Activated effector memory CD4-positive, alpha-beta T cell treated with Interleukin-2 at 50 U/mL for 16 hours (primary cell): ENCODE results near the gene KIAA0825.

Experiments
- DNase-seq: peaks from one replicate; pipeline ENCODE4 v3.0.0-alpha.2; 2020

The KIAA0825 gene, protein sequence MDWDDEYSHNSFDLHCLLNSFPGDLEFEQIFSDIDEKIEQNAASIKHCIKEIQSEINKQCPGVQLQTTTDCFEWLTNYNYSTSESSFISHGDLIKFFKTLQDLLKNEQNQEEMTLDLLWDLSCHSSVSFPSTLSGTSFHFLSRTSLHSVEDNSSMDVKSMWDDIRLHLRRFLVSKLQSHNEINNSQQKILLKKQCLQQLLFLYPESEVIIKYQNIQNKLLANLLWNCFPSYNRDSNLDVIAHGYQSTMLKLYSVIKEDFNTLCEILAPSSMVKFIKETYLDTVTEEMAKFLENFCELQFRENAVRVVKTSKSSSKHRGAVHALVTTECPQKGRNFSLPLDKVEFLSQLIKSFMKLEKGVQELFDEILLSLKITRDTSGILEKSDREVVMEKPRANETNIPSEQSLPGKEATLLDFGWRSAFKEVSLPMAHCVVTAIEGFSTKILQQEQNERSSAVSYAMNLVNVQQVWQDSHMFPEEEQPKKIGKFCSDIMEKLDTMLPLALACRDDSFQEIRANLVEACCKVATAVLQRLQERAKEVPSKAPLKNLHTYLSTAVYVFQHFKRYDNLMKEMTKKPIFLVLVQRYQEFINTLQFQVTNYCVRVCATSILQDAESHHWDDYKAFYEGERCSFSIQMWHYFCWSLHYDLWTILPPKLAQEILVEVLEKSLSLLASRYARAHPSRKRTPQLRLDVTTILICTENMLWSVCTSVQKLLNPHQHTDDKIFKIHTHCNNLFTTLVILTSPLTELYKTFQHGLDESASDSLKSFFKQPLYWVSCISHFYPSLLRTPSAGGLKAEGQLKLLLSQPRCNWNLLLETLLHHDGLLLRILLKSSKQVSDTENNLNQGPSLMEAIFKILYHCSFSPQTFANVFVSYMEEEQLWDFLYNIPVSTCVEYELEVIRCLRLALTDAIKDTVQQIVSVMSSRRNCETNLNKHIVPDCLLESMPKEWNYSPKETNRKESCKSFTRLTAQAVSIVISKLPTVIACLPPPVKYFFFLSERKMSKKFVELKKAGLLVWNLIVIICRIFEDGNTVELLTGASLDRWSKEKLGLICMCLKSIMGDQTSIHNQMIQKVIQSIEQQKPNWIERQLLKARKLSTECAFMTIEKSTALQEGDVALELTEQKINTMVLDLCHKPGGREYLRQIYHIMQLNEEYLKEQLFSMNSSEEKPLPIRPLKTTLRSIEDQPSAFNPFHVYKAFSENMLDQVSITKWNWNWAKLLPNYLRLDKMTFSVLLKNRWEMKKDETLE (N-terminal part only)

DNA sequence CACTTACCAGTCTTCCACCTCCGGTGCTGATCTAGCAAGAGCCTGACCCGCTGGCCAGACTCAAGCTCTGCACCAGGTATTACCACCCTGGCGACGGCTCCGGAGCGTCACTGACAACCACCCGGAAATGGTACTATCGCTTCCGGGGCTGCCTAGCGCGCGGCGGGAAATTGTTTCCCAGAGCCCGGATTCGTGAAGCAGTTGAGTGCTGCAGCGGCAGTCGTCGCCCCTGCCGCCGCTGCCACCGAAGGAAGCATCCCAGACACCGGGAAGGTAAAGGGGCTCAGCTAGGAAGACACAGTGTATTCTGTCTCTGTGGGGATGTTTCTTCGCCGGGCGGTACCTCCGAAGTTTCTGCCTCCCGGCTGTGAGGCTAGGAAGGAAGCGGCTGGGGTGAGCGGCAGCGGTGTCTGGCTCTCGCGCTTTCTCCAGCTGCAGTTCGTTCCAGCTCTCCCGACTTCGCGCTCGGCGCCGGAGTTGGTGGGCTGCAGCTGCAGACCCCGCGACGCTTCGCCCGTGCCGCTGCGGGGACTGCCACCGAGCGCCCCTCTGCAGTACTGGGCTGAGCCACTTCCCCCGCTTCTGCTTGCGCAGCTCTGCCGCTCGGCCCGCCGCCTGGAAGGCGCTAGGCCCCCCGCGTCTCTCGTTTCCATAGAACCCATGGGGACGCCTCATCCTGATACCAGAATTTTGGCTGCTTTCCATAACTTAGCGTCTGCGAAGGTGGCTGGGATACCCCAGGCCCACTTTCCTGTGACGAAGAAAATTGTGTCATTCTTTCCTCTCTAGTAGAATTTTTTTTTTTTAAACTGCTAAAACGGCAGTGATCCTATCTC, at the start of gene KIAA0825, which contains the start of gene SLF1:
Gene KIAA0825, minus strand, starts transcription at position 112 of the 836 bp plus-strand sequence. CDS start 81,478 bp downstream, outside the sequence.
Gene SLF1, plus strand, starts transcription at position 177 of the 836 bp plus-strand sequence. CDS start 10,142 bp downstream, outside the sequence.
- peak; percentile 80 for DNase-seq

GRCh38 chr5:94667937-94668336, 49.5 kb upstream of the KIAA0825 start:
- DNase-seq = no peak

DNA sequence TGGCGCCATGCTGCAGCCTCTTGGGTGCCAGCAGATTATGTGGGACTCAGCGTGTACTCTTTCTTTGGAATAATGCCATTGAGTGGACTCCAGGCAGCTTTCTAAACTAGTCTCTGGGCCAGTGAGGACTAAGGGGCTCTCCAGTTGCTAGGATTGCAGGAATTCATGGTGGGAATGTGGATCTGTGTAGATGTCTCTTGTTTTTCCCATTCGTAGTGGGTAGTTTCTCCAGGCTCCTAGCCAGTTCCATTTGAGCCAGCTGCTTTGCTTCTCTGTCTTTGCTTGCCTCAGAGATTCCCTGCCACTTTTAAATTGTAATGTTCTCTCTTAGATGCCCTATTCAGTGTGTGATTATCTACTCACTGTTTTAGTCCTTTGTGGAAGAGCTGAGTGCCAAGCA, 42.7 kb upstream of the KIAA0825 start:
- DNase-seq = no peak

- DNase-seq = no peak
Measured at GRCh38 chr5:94660506-94660905, 42.1 kb upstream of the KIAA0825 start.

GRCh38 chr5:94658272-94658671, 39.9 kb upstream of the KIAA0825 start:
- DNase-seq = no peak

DNA sequence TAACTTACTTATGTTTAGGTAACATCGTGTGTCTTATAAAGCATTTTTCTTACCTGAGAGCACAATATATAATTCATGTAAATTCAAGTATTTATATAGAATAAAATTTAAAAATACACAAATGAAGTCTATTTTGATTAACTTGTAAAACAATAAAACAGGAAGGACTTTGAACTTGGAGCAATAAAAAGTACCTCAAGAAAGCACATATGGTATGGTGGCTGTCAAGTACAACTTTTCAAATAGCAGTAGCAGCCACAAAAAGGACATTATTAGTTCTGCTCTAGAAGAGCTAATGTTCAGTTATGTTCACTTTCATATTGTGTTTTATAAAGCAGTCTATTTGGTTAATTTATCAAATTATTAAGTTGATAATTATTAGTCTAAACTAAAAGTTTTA, 31.5 kb upstream of the KIAA0825 start:
- DNase-seq = no peak

DNA sequence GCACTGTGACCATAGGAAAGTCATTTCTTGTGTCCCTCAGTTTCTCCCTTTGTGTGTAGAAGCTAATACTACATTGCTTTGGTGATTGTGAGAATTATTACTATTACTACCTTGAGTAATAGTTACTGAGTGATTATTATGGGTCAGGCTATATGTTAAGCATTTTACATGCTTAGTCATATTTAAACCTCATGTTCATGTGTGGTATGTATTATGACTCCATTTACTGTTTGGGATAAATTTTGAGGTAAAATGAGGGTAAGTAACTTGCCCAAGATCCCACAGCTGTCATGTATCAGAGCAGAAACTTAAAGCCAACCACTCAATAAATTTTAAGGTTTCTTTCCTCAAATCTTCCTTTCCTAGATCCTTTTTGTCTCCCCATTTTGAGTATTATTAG, 28.4 kb upstream of the KIAA0825 start:
- DNase-seq = no peak

DNA sequence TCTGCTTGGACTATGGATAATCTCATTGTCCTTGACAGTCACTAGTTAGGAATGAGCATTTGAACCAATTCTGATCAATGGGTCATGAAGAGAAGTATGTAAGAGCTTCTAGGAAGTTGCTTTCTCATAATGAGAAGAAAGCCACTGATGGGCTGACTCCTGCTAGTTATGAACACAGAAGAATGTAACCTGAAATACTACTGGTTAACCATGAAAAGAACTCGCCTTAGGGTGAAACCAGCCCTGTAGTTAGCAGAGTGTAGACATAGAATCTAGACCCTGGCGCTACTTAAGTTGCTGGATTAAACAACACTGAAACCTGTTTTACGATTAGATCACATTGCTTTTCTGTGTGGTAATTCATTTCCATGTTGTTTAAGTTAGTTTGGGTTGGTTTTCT, 26.6 kb upstream of the KIAA0825 start:
- no peak for DNase-seq

- DNase-seq = no peak
Measured at GRCh38 chr5:94640176-94640575, 21.8 kb upstream of the KIAA0825 start.

DNA sequence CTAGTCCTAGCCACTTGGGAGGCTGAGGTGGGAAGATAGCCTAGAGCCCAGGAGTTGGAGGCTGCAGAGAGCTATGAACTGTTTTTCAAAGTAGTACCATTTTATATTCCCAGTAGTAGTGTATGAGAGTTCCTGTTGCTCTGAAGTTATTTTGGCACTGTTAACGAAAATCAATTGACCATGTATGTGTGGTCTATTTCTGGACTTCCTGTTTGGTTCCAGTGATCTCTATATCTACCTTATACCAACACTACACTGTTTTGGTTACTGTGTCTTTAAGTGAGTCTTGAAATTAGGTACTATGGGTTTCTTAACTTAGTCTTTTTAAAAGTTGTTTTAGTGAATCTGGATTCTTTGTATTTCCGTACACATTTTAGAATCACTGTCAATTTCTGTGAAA, 13.6 kb upstream of the KIAA0825 start:
- DNase-seq = no peak

- no peak for DNase-seq
Measured at GRCh38 chr5:94627191-94627590, 8.8 kb upstream of the KIAA0825 start.

DNA sequence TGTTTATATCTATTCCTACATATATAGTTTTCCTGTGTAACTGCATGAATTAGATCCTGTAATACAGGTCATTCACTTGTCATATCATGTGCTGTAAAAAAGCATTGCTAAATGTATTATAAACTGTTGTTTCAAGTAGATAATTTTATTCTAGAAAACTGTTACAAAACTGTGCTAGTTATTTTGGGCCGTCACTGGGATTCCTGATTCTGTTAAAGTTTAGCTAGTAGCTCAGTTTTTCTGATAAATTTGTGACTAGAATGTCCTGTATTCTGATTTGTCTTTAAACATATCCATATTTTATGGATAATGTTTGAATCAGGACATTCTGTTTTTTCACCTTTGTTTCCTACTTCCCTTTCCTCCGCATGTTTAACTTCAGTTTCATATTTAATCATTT, 5.5 kb upstream of the KIAA0825 start:
- DNase-seq = no peak

GRCh38 chr5:94623011-94623410, 4.6 kb upstream of the KIAA0825 start:
- no peak for DNase-seq

- DNase-seq = no peak
Measured at GRCh38 chr5:94621763-94622162, 3.4 kb upstream of the KIAA0825 start.

- DNase-seq = no peak
Measured at GRCh38 chr5:94620256-94620655, 1.9 kb upstream of the KIAA0825 start.

GRCh38 chr5:94618029-94618492, 343 bp downstream of the KIAA0825 start:
- no peak for DNase-seq

DNA sequence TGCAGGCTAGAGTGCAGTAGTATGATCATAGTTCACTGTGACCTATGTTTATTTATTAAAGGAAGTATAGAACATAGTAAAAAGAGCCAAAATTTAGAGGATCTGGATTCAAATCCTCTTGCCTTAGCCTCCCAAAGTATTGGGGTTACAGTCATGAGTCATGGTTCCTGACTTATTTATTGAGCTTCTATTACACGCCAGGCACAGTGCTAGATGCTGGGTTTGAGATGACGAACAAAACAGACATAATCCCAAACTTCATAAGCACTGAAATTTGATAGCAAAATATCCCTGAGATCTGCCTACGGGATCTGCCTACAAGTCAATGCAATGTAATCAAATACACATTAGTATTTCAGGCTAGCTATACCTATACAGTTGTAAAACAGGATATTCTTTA, 2.5 kb downstream of the KIAA0825 start:
- DNase-seq = no peak

- no peak for DNase-seq
Measured at GRCh38 chr5:94614156-94614805, 4.1 kb downstream of the KIAA0825 start.

GRCh38 chr5:94613583-94613982, 4.8 kb downstream of the KIAA0825 start:
- no peak for DNase-seq

DNA sequence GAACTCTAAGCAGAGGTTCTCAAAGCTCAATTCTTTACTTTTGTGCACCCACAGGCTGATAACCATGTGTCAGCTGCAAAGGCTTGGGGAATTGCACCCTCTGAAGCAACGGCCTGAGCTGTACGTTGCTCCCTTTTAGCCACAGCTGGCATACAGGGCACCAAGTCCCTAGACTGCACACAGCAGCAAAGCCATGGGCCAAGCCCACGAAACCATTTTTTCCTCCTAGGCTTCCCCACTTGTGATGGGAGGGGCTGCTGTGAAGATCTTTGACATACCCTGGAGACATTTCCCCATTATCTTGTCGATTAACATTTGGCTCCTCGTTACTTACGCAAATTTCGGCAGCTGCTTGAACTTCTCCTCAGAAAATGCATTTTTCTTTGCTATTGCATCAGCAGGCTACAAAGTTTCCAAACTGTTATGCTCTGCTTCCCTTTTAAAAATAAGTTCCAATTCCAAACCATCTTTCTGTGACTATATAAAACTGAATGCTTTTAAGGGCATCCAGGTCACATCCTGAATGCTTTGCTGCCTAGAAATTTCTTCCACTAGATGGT, 23.0 kb downstream of the KIAA0825 start:
- DNase-seq = no peak
